Measurements from ENCODE around the gene NPW.

DNA sequence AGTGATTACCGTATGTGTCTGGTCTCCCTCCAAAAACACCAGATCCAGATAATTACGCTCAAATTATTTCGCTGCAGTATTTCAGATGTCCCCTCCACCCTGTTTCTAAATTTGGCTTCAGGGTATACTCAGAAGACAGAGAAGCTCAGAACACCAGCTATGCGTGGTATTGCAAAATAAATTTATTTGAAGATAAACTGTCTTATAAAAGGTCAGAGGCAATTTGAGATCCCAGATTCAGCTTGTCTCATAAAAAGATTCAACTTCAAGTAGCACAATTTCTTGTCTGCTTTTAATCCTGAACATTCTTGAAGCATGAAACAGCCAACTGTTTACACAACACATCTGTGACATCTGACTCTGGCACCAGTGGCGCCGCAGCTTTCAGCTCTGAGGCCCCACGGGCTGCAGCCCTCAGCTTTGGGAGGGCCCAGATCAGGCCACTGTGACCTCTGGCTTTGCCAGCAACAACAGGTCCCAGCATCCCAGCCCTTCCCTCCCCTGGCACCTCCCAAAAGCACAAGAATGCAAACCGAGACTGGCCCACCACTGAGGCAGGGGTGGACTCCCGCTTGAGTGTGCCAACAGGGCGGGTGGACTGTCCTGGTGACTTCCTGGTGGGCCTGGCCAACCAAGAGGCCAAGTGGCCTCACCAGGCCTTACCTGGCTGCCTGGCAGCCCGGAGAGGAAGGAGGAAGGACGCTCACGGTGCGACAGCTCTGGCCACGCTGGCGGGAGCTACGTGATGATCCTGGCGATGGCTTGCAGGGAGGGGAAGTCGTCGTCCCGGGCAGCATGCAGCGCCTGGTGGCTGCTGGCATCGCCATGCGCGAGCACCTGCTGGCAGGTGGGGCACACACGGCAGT lies 21.9 kb upstream of the NPW start:
- TF ChIP-seq POLR2A (IDR thresholded peaks at IDR 0.05) (no peak), CTCF (IDR thresholded peaks at IDR 0.05) (no peak), POLR2AphosphoS5 (IDR thresholded peaks at IDR 0.05) (no peak)

Measured in breast epithelium (tissue), 3 donors.